ENCODE data around the gene APBB2.
A peak's percentile ranks its signal among the peaks of the same experiment; 100 is the strongest.
"Not testable (repeated sequence)": the region's sequence is repeated elsewhere in the genome, so short reads cannot be mapped to it uniquely, and the experiment has no call there.

APBB2 gene

GRCh38 chr4:40924096-40924792 is 290.1 kb downstream of the APBB2 start:
- peak; percentile 15 for DNase-seq

GRCh38 chr4:40923316-40924095 is 290.8 kb downstream of the APBB2 start:
- no peak for DNase-seq

GRCh38 chr4:40919976-40920375 is 294.4 kb downstream of the APBB2 start:
- not testable (repeated sequence) for DNase-seq

- DNase-seq: no peak
These were observed 296.0 kb downstream of the APBB2 start for GRCh38 chr4:40918330-40918729.

GRCh38 chr4:40916880-40917279 is 297.5 kb downstream of the APBB2 start:
- DNase-seq: no peak

GRCh38 chr4:40916218-40916555 is 298.2 kb downstream of the APBB2 start:
- no peak for DNase-seq

GRCh38 chr4:40915318-40916217 is 298.8 kb downstream of the APBB2 start:
- no peak for DNase-seq

- no peak for DNase-seq
These were observed 301.7 kb downstream of the APBB2 start for GRCh38 chr4:40912460-40913184.

GRCh38 chr4:40910706-40911105 is 303.6 kb downstream of the APBB2 start:
- DNase-seq: no peak

- peak; percentile 2 for DNase-seq
These were observed 304.9 kb downstream of the APBB2 start for GRCh38 chr4:40909363-40909876.

- peak; percentile 60 for DNase-seq
These were observed 305.5 kb downstream of the APBB2 start for GRCh38 chr4:40908702-40909362.

- no peak for DNase-seq
These were observed 306.0 kb downstream of the APBB2 start for GRCh38 chr4:40908297-40908696.

GRCh38 chr4:40905414-40905813 is 308.9 kb downstream of the APBB2 start:
- no peak for DNase-seq

- DNase-seq: not testable (repeated sequence)
These were observed 313.8 kb downstream of the APBB2 start for GRCh38 chr4:40900531-40900930.

- peak; percentile 0 for DNase-seq
These were observed 316.7 kb downstream of the APBB2 start for GRCh38 chr4:40897557-40898203.

- DNase-seq: no peak
These were observed 323.6 kb downstream of the APBB2 start for GRCh38 chr4:40890764-40891163.

- DNase-seq: no peak
These were observed 324.1 kb downstream of the APBB2 start for GRCh38 chr4:40890199-40890598.

GRCh38 chr4:40888933-40889332 is 325.4 kb downstream of the APBB2 start:
- DNase-seq: no peak

GRCh38 chr4:40887764-40888131 is 326.6 kb downstream of the APBB2 start:
- no peak for DNase-seq

GRCh38 chr4:40886931-40887763 is 327.2 kb downstream of the APBB2 start:
- DNase-seq: no peak

- no peak for DNase-seq
These were observed 332.5 kb downstream of the APBB2 start for GRCh38 chr4:40881851-40882250.
